Stimulated activated CD8-positive, alpha-beta memory T cell treated with anti-CD3 and anti-CD28 coated beads, Interleukin-15, amount 100 ng/mL, for 1 hour (primary cell): Measurements from ENCODE around the gene ADAMTS2.

ENCODE experiments used
- DNase-seq: peaks from one replicate; pipeline ENCODE4 v3.0.0-alpha.2; 2020; ENCODE audit warnings: low read depth

ADAMTS2 gene

GRCh38 chr5:179194941-179195381, 150.3 kb downstream of the ADAMTS2 start:
- no peak for DNase-seq

GRCh38 chr5:179194201-179194910, 150.9 kb downstream of the ADAMTS2 start:
- no peak for DNase-seq

- no peak for DNase-seq
These were observed 151.5 kb downstream of the ADAMTS2 start for GRCh38 chr5:179193746-179194145.

GRCh38 chr5:179192891-179193470, 152.3 kb downstream of the ADAMTS2 start:
- DNase-seq = no peak

- no peak for DNase-seq
These were observed 152.9 kb downstream of the ADAMTS2 start for GRCh38 chr5:179192185-179192890.

GRCh38 chr5:179191506-179192184, 153.6 kb downstream of the ADAMTS2 start:
- DNase-seq = no peak

GRCh38 chr5:179190851-179191505, 154.3 kb downstream of the ADAMTS2 start:
- DNase-seq = no peak

GRCh38 chr5:179188636-179189035, 156.6 kb downstream of the ADAMTS2 start:
- DNase-seq = no peak

GRCh38 chr5:179187681-179188575, 157.3 kb downstream of the ADAMTS2 start:
- no peak for DNase-seq

GRCh38 chr5:179187229-179187678, 158.0 kb downstream of the ADAMTS2 start:
- no peak for DNase-seq

- no peak for DNase-seq
These were observed 158.5 kb downstream of the ADAMTS2 start for GRCh38 chr5:179186801-179187200.

- DNase-seq = no peak
These were observed 159.3 kb downstream of the ADAMTS2 start for GRCh38 chr5:179185941-179186411.

- no peak for DNase-seq
These were observed 159.9 kb downstream of the ADAMTS2 start for GRCh38 chr5:179185256-179185940.

GRCh38 chr5:179184521-179185050, 160.7 kb downstream of the ADAMTS2 start:
- no peak for DNase-seq

GRCh38 chr5:179183481-179183880, 161.8 kb downstream of the ADAMTS2 start:
- DNase-seq = no peak

- DNase-seq = no peak
These were observed 162.7 kb downstream of the ADAMTS2 start for GRCh38 chr5:179182601-179183000.

- DNase-seq = no peak
These were observed 163.3 kb downstream of the ADAMTS2 start for GRCh38 chr5:179181988-179182387.

GRCh38 chr5:179180921-179181645, 164.2 kb downstream of the ADAMTS2 start:
- no peak for DNase-seq

GRCh38 chr5:179180061-179180610, 165.1 kb downstream of the ADAMTS2 start:
- no peak for DNase-seq
